ENCODE measurements around the gene STARD4. TPM values are rescaled to one million over a fixed set of nuclear protein-coding genes. Genes with fewer than 3 reads are reported as not detected.

STARD4 gene, protein sequence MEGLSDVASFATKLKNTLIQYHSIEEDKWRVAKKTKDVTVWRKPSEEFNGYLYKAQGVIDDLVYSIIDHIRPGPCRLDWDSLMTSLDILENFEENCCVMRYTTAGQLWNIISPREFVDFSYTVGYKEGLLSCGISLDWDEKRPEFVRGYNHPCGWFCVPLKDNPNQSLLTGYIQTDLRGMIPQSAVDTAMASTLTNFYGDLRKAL
- total RNA-seq: 18.1 TPM

DNA sequence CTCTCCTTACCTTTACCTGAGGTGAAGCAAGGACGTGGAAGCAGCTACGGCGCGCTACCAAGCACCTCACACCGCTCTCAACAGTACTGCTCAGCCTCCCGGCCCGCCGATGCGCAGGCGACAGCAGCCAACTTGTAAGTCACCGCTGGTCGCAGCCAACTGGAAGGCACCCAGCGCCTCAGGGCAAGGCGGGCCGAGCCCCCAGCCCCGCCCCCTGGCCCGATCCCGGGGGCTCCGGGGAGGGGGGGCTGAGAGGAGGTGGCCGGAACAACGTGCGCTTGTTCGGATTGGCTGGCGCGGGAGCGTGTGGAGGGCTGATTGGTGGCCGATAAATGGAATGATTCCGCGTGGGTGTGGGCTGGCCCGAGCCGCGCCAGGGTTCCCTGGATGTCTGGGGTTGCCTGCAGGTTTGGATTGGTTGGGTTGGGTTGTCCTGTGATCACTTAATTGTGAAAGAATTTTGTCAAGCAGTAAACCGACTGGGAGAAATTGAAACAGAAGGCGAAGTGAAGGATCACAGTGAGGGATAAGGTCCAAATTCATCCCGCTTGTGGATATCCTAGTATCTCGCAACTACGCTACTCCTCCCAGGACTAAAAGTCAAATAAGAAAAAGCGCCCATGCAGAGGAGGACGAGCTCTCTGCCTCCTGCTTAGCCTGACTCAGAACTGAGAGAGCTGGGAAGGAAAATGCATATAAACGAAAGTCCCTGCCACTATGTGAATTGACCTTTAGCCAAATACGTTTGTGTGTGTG is at the start of gene STARD4:
Gene STARD4, minus strand, starts transcription at position 161 of the 756 bp plus-strand sequence. CDS start 5,102 bp downstream, outside the sequence.
- DNase-seq: peak; percentile 94

DNA sequence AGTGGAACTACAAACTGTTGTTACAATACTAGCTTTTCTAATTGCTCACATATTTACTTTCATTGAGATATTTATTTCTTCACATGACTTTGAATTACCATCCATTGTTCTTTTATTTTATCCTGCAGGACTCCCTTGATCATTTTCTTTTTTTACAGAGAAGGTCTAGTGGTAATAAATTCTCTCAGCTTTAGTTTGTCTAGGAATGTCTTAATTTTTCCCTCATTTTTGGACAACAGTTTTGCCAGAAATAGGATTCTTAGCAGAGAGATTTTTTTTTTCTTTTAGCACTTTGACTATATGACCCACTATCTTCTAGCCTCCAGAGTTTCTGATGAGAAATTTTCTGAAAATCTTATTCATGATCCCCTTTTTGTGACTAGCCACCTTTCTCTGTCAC is 47.3 kb upstream of the STARD4 start:
- no peak for DNase-seq

DNA sequence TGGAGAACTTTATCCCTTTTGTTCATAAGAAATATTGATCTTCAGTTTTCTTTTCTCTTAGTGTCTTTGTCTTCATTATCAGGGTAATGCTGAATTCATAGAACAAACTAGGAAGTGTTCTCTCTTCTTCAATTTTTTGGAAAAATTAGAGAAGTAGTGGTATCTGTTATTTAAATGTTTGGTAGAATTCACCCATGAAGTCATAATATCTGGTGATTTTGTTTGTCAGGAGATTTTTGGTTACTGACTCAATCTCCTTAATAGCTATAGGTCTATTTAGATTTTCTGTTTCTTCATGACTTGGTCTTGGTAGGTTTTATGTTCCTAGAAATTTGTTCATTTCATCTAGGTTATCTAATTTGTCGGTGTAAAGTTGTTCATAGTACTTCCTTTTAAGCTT is 45.4 kb upstream of the STARD4 start:
- DNase-seq: no peak

DNA sequence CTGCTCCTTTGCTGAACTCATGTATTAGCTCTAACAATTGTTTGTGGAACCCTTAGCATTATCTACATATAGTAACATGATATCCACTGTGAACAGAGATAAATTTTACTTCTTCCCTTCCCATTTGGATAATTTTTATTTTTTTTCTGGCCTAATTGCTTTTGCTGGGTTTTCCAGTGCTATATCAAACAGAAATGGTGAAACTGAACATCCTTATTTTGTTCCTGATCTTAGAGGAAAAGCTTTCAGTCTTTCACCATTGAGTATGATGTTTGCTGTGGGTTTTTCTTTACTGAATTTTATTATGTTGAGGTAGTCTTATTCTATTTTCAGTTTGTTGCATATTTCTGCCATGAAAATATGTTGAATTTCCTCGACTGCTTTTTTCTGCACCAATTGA is 44.8 kb upstream of the STARD4 start:
- no peak for DNase-seq

DNA sequence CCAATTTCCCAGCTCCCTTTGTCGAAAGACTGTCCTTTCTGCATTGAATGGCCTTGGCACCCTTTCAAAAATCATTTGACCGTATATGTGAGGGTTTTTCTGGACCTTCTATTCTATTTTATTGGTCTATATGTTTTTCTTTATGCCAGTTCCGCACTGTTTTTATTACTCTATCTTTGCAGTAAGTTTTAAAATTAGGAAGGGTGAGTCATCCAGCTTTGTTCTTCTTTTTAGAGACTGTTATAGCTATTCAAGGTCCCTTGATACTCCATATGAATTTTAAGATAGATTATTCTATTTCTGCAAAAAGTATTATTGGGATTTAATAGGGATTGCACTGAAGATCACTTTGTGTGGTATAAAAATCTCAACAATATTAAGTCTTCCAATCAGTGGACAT is 44.2 kb upstream of the STARD4 start:
- DNase-seq: no peak

DNA sequence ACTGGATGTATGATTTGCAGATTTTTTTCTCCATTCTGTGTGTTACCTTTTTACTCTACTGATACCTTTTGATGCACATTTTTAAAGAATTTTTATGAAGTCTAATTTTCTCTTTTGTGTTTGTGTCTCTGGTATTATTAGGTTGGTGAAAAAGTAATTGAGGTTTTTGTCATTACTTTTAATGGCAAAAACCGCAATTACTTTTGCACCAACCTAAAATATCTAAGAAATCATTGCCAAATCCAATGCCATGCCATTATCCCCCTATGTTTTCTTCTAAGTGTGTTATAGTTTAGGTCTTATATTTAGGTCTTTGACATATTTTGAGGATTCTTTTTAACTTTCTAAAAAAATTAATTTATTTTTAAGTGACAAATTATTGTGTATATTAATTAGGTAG is 43.4 kb upstream of the STARD4 start:
- DNase-seq: no peak

DNA sequence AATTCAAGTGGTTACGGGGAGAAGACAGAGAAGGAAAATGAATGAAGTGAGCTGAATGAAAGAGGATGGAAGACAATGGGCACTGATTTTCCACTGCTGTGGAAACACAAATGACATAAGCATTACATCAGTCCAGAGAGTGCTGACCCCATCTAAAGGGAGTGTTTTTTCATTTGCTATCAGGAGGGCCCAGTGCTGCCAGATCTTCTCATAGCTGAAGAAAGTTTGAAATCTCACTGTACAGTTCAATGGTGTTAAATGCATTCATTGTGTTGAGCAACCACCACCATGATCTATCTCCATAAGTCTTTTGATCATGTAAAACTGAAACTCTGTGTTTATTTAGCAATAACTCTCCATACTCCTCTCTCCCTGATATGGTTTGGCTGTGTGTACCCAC is 41.5 kb upstream of the STARD4 start:
- no peak for DNase-seq

DNA sequence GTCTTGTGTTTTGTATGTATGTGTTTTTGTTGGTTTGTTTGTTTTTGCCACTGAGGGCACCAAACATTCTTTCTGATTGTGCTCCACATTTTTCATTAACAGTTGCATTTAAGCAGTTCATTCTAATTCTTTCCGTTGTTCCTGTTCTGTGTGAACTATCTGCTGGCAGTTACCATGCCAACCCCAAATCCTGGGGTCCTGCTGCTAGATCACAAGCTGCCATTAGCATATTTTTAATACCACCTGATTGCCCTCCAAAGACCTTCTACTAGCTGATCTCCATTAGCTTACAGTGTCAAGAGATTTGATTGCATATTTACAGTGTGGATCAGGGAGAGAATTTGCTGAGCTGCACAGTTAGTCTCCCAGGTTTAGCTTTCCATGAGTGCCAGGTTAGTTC is 40.6 kb upstream of the STARD4 start:
- no peak for DNase-seq

DNA sequence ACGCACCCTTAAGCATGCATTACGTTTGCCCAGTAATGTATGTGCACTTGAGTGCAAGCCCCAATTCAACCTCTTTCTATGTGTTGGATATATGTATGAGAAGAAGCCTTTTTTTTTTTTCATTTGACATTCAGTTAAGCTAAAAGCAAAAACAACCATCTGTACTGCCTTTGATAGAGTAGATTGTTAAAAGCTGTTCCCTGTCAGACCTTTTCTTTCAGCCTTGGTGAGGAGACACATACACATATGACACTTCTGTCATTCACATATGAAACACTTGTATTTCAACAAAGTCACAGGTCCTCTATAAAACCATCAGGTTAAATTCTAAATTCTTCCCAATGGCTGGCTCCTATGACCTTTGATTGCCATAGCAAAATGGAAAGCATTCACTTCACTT is 40.2 kb upstream of the STARD4 start:
- no peak for DNase-seq

DNA sequence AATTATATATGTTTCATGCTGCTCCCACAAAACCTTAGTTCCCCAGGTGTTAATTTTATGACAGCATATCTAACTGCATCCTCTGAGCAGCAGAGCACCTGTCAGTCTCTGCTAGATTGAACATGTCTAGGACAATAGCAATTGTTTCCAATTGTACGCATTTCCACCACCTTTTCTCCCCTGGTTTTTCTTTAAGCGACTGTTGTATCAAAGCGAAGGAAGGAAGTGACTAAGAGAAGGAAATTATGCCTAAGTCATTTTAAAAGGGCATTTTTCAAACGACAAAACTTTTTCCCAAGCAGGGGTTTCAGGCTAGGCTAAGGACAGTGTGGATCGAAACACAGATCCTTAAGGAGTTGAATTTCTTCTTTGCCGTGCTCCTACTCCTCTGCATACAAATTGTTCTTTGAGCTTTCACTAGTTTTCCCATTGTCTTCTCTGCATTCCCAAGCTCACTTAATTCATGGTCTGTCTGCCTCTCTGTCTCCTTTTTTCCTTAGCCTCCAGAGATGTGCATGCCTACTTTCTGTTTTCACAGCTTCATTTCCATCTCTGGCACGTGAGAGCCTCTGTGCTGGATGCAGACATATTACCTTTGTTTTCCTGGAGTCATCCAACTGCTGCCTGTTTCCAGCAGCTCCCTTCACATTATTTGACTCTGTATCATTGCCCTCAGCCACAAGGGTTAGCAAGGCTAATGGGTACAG is 39.4 kb upstream of the STARD4 start:
- DNase-seq: no peak

DNA sequence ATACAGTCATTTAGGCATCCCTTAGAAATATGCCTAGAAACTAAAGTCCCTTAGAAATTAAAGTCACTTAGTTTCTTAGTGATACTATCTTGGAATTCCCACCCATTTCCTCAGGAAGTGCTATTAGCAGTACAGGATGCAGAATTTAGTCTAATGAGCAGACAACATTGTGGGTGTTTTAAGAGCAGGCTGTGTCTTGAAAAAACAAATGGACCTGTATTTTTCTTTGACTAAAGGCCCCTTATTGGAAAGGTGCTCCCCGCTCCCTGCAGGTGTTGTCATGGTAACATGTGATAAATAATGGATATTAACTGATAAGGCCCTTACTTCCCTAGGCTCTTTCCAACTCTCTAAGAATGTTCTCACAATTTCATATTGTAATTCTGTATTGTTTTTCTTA is 38.8 kb upstream of the STARD4 start:
- DNase-seq: no peak

DNA sequence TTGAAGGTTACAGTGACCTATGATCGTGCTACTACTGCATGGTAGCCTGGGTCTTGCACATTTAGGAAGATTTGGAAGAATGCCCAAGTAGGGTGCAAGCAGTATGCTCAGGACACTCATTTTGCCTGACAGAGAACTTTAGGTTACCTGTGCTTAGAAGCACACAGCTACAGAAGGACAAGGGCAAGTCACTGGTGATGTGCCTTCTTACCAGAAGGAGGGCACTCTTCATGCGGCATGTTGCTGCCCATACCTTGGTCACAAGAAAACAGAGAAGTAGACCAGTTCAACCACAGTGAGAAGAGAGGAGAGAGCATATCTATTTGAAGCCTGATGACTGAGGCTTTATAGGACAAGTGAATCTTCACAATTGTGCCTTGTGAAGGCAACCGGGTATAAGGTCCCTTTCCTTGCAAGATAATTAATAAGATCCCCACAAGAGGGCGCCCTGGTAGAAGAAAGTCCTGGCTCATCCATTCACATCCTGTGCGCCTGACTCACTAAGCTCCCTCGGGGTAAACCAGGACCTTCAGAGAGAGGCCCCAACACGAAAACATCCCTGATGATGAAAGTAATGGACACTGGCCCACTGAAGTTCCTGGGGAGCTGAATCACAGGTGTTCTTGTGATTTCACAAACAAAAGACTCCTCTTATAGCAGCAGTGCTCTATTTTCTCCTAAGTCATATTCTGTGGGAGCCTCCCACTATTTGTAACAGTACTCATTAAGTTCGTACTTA is 38.1 kb upstream of the STARD4 start:
- peak; percentile 72 for DNase-seq

DNA sequence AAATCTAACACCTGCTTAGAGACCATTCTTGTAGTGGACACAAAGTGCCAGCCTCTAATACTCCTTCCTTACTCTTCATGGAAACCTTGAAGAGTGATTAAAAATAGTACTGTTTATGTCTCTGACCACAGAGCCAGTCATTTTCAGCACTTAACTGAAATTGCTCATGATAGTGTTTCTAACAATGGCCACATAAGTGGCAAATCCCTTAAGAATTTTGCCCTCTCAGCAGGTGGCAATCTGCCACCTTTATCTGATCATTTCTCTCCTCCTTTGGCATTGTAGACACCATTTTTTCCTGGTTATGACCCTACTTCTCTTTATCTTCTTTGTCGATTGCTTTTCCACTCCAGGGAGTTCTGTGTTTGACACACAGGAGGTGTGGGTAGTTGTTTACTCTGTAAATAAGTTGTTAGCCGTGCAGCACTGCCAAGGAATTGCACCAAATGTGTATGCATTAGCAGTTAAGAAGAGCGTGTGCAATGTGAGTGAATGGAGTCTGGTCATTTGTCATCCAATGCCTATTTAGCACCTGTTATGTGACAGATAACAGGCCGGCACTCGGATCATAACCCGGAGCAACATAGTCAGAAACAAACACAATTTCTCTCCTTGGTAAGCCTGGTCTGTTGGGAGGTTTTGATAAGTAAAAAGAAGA is 36.8 kb upstream of the STARD4 start:
- no peak for DNase-seq

DNA sequence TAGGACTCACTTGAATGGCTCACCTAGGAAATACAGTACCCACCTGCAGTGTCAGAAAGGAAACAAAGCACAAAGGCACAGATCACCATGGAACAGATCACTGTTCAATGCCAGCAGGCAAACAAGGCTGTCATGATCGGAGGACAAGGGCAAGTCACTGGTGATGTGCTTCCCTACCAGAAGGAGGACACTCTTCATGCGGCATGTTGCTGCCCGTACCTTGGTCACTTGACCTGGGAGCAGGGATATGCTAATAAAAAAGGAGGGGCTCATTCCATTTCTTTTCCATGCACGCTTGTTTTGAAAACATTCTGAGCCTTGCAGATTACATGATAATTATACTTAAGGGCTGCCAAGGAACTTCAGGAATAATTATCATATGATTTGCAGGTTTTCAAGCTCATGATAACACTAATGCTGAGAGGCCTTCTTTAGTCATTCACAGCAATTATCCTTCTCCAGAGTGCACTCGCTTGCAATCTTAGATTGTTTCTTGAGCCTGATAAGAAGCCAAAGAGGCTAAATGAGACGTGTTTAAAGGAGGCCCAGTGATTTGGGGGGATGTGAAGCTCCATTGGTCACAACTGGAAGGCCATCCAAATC is 36.1 kb upstream of the STARD4 start:
- no peak for DNase-seq

DNA sequence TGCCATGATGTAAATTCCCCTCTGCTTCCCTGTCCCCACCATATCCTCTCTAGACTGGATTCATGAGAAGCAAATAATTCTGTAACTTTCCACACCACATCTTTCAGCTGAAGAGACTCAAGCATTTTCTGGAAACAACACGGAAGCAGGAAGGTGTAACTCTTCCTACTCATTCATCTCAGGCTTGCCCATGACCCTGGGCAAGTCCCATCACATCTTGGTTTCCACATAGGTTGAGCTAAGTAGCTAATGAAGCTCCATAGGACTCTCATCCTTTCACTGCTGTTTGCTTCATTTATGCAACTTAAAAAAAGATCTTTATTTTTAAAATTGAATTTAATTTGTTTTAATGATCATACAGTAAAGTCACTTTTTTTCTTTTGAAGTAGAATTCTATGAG is 32.7 kb upstream of the STARD4 start:
- no peak for DNase-seq

DNA sequence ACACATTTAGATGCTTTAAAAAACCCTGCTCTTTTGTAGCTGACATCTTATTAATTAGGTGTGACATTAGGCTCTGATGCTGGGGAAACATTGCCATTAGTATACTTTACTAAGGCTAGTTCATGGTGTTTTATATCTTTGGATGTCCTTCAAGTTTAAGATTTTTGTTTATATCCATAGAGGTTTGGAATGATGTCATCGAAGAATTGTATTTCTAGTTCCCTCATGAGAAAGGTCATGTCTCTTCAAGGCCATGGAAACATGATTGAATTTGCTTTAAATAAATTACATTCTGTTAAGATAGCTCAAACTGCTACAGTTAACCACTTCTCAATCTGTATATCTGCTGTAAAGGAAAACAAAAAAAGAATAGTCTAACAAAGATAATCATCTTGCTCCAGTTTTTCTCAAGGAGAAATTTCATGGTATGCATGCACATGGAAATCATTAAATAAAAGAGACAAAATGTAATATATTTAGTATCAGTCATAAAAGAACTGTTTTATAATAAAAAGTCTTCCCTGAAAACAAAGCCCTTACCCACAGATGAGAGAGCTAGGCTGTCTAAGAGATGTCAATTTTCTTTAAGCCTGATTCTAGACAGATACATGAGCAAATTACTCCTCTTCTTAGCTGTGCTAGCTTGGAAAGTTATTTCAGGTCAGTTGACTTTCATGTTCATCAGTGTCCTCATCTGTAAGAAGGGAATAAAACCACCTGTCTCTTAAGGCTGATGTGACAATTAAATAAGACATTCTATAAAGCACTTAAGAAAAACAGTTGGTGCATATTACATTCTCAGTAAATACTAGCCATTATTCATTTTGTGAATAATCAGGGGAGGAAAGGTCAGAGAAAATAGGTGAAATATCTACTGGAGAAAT is 25.0 kb upstream of the STARD4 start:
- peak; percentile 59 for DNase-seq

DNA sequence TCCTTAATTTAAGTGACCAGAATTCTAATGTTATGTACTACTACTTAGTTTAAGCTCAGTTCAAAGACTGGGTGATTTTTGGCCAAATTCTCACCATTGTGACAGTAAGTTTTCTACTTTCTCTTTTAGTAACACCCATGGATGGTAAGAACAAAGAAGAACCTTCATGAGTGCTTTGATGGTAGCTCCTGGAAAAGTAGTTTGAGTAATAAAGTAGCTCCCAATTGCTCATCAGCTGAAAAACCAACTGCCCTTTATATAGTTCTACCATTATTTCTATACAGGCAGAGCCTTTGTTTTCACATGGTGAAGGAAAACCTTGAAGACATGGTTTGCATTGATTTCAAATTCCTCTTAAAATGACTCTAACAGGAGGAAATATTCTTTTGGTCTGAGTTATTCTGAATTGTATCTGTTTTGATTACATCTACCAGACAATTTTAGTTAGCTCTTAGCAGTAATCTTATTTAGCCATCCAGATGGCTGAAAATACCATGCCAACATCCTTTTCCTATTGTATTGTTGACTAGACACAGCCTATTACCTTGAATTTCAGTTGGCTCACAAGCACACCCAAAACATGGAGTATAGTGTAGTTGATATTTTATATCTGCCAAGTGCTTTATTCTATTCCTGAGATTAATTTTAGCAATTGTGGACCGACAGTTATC is 23.7 kb upstream of the STARD4 start:
- no peak for DNase-seq

DNA sequence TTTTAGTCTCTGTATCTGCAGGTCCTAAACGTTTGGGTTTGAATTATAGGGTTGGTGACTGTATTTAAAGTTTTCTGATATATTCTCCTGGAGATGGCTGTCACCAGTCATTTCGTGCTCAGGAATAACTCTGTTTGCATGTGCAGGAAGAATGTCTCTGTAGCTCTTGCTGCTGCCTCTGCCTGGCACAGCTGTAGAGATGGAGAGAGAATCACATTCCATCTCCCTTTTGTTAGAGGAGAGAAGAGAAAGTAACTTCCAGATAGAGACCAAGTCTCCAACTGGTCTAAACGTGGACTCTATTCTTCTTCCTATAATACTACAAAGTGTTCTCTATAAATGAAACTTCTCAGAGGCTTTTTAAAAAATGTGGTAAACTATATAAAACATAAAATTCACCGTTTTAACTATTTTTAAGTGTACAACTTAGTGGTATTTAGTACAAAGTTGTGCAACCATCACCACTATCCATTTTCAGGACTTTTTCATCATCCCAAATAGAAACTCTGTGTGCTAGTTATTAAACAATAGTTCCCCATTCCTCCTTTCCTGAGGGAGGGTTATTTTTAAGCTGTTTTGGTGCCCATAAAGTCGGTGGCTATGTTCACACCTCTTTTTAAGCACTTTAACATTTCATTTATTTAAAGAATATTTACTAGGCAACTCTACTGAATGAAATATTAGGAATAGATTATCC is 20.7 kb upstream of the STARD4 start:
- DNase-seq: no peak

DNA sequence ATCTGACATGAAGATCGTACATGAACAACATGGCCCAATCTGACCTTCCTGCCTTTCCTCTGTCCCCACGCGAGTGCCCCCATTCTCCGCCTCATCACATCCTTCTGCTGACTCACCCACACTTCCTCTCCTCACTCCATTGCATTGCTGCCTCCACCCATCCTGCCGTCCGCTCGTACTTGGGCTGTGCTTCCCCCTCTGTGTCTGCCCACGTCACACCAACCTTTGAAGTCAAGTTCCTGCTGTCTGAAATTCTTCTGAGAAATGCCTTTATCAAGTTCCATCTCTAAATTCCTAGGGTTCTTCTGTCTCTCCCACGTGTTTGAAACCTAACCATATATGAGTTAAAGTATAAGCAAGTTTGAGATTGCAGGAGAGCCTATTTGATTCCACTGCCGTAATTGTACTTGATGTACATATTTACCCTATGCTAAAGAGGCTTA is 18.0 kb upstream of the STARD4 start:
- no peak for DNase-seq

DNA sequence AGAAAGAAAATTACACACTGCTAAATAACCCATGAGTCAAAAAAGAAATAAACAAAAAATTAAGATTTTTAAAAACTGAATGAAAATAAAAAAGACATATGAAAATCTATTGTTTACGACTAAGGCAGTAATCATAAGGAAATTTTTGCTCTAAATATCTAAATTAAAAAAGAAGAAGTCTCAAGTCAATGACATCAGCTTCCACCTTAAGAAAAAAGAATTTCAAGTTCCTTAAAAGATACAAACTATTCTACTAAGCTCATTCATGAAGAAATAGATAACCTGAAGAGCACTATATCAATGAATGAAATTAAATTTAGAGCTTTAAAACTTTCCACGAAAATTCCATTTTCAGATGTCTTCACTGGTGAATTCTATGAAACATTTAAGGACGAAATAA is 15.7 kb upstream of the STARD4 start:
- no peak for DNase-seq

Data from skin of body (tissue), 2 donors.